ENCODE results near the gene DNAJB4.
"Not testable (repeated sequence)": the region's sequence is repeated elsewhere in the genome, so short reads cannot be mapped to it uniquely, and the experiment has no call there.

DNAJB4 gene

GRCh38 chr1:77991638-77992037 lies 13.1 kb upstream of the DNAJB4 start:
- no peak for DNase-seq

GRCh38 chr1:77994117-77994705 lies 10.5 kb upstream of the DNAJB4 start:
- no peak for DNase-seq

DNA sequence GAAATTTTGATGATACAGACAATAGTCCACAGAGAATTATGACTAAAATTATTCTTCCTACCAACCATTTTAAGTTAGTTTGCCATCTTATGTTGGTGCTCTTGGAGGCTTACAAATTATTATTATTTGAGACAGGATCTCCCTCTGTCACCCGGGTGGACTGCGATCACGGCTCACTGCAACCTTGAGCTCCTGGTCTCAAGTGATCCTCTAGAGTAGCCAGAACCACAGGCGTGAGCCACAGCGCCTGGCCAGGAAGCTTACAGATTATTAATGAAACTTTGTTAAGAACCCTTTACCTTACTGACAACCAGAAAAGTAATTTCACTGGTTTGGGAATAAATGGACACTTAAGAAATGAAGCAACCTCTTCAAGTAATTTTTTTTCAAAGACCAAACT lies 8.0 kb upstream of the DNAJB4 start:
- DNase-seq, result no peak

GRCh38 chr1:78000536-78000935 lies 4.2 kb upstream of the DNAJB4 start:
- DNase-seq, result not testable (repeated sequence)

DNA sequence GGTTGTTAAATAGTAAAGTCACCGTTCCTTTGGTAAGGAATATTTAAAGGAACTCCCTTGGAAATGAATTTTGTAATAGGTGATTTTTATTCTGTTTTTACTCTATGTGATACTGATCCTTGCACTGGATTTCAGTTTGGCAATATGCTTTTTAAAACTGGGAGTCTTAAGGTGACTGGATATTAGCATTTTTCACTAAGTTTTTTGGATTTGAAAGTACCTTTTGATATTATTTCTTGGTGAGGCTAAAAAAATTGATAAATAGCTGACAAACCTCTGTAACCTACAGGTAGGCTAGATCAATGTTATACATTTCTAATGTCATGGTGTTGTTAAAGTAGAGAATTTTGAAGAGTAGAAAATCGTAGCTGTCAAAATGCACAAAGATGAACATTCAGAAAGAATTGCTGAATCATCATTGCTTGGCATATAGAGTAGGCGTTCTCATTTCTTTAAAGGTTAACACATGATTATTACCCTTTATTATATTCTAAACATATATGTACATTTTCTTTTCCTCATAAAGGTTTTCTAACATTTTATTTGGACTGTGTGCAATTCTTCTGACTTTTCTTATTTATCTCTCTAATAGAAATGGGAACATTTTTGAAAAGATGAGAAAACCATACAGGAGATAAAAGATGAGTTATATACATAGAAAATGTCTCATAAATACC lies 1.5 kb upstream of the DNAJB4 start:
- peak in 1 of 2 donors; percentile 19 for DNase-seq

- DNase-seq, result peak in 1 of 2 donors; percentile 52
Measured at GRCh38 chr1:78003882-78004718, 639 bp upstream of the DNAJB4 start.

DNA sequence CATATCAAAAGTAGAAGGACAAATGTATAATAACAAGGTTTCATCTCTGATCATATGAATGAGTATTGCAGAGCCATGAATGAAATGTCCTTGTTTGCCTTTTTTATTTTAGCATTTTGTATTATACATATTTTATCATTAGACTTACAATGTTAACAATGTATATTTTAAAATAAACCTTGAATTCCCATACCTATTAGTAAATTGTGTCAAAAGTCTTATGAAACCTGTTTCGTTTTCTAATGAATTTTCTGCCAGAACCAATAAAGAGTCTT lies 646 bp downstream of the DNAJB4 start:
- no peak for DNase-seq

DNA sequence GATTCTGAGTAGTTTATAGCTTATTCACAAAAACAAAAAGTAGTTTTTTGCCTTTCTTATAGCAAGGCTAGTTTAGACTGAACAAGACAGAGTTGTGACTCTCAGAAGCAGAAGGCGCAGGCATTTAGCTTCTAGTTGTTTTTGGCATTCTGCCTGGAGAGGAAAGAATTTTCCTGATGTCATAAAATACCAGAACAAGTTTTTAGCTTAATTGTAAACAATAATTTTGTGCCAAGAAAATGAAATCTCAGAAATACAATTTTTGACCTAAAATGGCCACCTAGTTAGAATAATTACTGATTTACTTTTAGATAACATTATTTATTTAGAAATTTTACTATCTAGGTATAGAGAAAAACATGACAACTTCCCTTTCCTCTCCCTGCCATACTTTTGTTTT lies 1.0 kb downstream of the DNAJB4 start:
- DNase-seq, result peak in 1 of 2 donors; percentile 34

DNA sequence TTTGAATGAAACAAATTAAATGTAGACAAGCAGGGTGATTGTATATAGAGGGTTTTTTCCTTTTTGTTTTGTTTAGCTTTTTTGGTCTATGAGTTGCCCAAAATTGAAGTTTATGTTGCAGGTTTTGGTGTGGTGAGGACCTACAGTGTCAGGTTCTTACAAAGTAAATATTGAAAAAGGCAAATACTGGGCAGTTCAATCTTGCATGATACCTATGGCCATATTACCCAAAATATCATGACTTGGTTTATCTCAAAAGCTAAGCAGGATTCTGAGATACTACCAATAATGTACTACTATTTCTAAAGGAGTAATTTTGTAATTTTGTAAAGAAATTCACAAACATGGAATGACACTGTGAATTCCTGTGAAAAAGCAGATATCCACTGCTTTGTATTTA lies 1.8 kb downstream of the DNAJB4 start:
- DNase-seq, result no peak

GRCh38 chr1:78007677-78008341 lies 3.1 kb downstream of the DNAJB4 start:
- DNase-seq, result no peak

- no peak for DNase-seq
Measured at GRCh38 chr1:78009276-78009675, 4.5 kb downstream of the DNAJB4 start.

- DNase-seq, result no peak
Measured at GRCh38 chr1:78009836-78010235, 5.1 kb downstream of the DNAJB4 start.

DNA sequence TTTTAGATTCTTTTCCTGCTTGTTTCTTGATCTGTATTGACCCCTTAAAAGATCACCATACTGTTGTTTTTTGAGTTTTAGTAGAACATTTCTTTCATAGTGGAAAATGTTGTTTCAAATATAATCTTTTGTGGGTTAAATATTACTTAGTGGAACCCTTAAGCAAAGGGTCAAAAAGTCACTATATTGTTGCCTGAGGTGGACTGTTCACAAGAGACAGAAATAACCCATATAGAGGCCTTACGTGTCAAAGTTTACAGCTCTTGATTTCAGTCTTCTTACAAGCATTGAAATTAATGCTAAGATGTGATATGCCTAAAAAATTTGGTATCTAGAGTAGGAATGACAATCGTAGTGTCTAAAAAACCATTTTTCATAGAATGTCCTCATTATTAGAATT lies 6.3 kb downstream of the DNAJB4 start:
- no peak for DNase-seq

DNA sequence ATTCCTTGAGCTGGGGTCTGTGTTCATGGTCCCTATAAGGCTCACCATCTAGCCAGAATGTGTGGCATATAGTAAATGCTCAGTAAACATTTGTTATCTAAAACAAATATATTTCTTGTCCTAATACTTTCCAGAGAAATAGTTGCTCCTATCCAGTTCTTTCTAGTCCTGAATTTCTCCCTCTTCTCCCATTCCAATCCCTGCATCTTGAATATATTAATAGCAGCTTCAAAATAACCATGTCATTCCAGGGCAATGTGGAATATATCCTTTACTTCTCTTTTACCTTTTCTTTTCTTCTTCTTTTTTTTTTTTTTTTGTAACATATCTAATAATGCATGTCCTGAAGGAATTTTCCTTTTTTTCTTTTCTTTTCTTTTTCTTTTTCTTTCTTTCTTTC lies 10.4 kb downstream of the DNAJB4 start:
- DNase-seq, result no peak

DNA sequence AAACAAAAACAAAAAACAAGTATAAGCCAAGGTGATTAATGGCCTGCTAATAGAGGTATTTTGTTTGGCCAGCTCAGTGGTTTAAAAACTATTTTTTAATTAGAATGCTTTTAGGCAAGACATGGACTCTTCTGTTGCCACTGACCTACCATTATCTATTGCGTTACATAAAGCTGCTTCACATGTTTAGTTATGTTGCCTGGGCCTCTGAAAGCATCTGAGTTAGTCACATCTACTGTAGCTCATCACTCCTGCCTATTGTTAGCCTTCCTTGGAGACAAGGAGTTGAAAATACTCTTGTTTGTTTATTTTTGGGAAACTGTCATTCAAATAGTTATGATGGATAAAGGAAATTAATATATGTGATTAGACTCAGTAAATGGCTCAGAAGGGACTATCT lies 14.3 kb downstream of the DNAJB4 start:
- no peak for DNase-seq

DNA sequence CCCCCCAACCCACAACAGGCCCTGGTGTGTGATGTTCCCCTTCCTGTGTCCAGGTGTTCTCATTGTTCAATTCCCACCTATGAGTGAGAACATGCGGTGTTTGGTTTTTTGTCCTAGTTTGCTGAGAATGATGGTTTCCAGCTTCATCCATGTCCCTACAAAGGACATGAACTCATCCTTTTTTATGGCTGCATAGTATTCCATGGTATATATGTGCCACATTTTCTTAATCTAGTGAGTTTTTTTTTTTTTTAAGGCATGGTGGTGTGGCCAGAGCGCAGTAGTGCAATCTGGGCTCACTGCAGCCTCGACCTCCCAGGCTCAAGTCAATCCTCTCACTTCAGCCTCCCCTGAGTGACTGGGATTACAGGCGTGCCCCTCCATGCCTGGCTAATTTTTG lies 16.4 kb downstream of the DNAJB4 start:
- not testable (repeated sequence) for DNase-seq

- no peak for DNase-seq
Measured at GRCh38 chr1:78029793-78030192, 25.1 kb downstream of the DNAJB4 start.

DNA sequence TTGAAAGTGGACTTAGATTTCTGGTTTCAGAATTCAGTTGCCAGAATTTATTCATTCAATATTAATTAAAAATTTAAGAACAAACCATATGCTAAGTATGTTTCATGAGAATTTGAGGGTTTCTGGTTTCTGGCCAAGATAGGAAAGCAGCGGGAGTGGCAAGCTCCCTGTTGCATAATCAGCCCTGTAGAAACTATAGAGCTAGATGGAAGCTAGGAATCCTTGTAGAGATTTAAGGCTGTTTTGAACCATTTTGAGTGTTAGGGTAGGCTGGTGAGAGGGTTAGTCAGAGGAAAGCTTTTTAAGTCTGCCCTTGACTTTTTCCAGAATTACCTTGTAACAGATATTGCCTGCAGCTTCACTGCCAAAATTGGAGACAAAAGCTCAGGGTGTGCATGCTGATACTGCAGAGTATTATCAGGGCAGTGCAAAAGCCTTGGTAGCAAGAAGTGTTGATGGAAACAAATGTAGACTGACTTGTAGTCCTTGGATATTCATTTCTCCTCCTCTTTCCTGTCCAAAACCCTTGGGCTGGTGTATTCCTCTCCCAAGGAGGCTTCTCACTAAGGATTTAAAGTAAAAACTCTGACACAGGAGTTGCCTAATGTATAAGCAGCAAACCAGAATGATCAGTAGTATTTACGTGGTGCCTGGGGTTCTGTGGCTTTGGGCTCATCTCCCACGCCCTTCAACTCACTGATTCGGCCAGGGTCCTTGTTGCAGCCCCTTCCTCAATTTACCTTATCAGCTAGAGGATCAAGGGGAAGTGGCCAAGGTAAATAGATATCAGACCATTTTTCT lies 28.5 kb downstream of the DNAJB4 start:
- DNase-seq, result no peak

DNA sequence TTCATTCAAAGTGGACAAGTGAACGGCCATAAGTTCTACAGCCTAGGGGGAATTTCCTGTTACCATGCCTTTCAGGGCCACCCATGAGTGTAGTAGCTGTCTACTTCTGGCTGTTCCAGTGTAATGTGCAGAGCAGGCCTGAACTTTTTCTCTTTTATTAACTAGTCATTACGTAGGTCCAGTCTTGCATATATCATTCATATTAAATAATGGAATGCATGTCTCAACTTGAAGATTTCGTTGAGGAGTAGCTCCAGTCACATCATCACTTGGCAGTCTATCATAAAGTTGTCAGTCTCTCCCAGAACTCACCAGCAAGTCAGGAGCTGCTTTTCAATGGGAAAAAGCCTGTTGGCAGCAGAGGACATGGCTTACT lies 29.0 kb downstream of the DNAJB4 start:
- no peak for DNase-seq

GRCh38 chr1:78035121-78035520 lies 30.4 kb downstream of the DNAJB4 start:
- DNase-seq, result no peak

GRCh38 chr1:78036450-78036849 lies 31.7 kb downstream of the DNAJB4 start:
- no peak for DNase-seq

GRCh38 chr1:78038071-78038470 lies 33.3 kb downstream of the DNAJB4 start:
- DNase-seq, result no peak

DNA sequence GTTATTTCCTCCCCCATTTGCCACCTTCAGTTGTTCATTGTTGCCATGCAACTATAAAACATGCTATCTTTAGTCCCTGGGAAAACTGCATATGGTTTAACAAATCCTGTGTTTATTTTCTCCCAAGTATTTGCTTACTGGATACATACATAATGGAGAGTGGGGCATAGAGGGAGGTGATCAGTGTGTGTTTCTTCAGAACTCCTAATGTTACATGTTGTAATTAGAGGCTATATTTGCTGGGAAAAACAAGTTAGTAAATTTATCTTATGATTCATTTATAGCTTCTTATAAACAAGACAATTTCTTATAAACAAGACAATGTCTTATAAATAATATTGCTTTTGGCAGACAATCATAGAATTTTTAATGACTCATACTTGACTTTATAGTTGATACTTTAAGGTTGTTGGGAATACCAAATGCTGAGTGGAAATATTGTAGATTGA lies 33.8 kb downstream of the DNAJB4 start:
- DNase-seq, result no peak

Measured in CD4-positive, alpha-beta T cell treated with Interleukin-4 for 1 hour (primary cell).